Calu3 (cell line): ENCODE results near the gene SS18L1. TPM values are rescaled to one million over a fixed set of nuclear protein-coding genes. Genes with fewer than 3 reads are reported as not detected.
A peak's percentile ranks its signal among the peaks of the same experiment; 100 is the strongest.

Source experiments
- BruUV-seq: library from RNA; stranded (reverse); fragments of 400-500 nt; replicated peaks from 2 replicates; lab custom pipeline; 2021; lab: Mats Ljungman, UMichigan
- CTCF ChIA-PET: fragments of 300-600 bp; sonication (Branson Sonifier 250); formaldehyde crosslinking; loops from one replicate; lab custom pipeline; 2022; ENCODE audit warnings: antibody characterized with exemption; lab: Charles Lee
- DNase-seq: peaks from one replicate; pipeline ENCODE4 v3.0.0; 2022
- H3K27ac Mint-ChIP-seq: one replicate; pipeline ENCODE4 v1.8.0; 2022; ENCODE audit warnings: mixed read lengths; ENCODE audit not compliant: unreplicated experiment
- H3K27me3 Mint-ChIP-seq: one replicate; pipeline ENCODE4 v1.8.0; 2022; ENCODE audit warnings: mixed read lengths; ENCODE audit not compliant: unreplicated experiment
- H3K36me3 Mint-ChIP-seq: one replicate; pipeline ENCODE4 v1.8.0; 2022; ENCODE audit warnings: mild to moderate bottlenecking, moderate library complexity, mixed read lengths; ENCODE audit not compliant: insufficient read depth, unreplicated experiment
- H3K4me1 Mint-ChIP-seq: one replicate; pipeline ENCODE4 v1.8.0; 2022; ENCODE audit warnings: mild to moderate bottlenecking, low read depth, mixed read lengths; ENCODE audit not compliant: unreplicated experiment
- H3K4me3 Mint-ChIP-seq: one replicate; pipeline ENCODE4 v1.8.0; 2022; ENCODE audit warnings: mild to moderate bottlenecking, low read depth, moderate library complexity, mixed read lengths; ENCODE audit not compliant: unreplicated experiment
- H3K9me3 Mint-ChIP-seq: one replicate; pipeline ENCODE4 v1.8.0; 2022; ENCODE audit warnings: low read depth, mixed read lengths; ENCODE audit not compliant: unreplicated experiment
- CTCF ChIP-seq: fragments of 200-600 bp; IDR thresholded peaks from one replicate; pipeline ENCODE4 v1.8.0; 2022; ENCODE audit warnings: antibody characterized with exemption; ENCODE audit not compliant: unreplicated experiment
- intact Hi-C: fragments of 100-400 bp; cut with micrococcal nuclease; formaldehyde crosslinking; loops from one replicate; pipeline ENCODE4 v1.10.0; 2022; ENCODE audit not compliant: unreplicated experiment
- total RNA-seq: library from RNA; stranded (reverse); gene quantifications from 2 replicates; pipeline ENCODE4 v1.2.3, GENCODE V29; 2022

SS18L1 gene
- total RNA-seq, 1 experiment from 2014 or later = 47.4 TPM

- Mint-ChIP-seq H3K9me3 (no peaks in the 10 kb centered on the region), H3K4me3 (no peak overlapping the region), H3K27me3 (peaks cover 55% of the 10 kb centered on the region), H3K27ac (no peak overlapping the region), H3K4me1 (peaks cover 10% of the 10 kb centered on the region), H3K36me3 (peaks cover 47% of the 10 kb centered on the region)
- no TSS peak for BruUV-seq
- TF ChIP-seq CTCF = no peak
- CTCF ChIA-PET = interaction anchor here (0.6 to 1.1 kb wide), 2 partner anchors 23 to 59 kb away, joined by 3 to 5 read pairs; no protein-coding TSS in a partner anchor
- intact Hi-C loops = no loop called here
- DNase-seq = no peak
These were observed 24.5 kb upstream of the SS18L1 start for GRCh38 chr20:62119115-62119514.

- Mint-ChIP-seq H3K27ac (no peak overlapping the region), H3K4me3 (no peak overlapping the region), H3K36me3 (peaks cover 53% of the 10 kb centered on the region), H3K9me3 (no peaks in the 10 kb centered on the region), H3K27me3 (peaks cover 55% of the 10 kb centered on the region), H3K4me1 (peaks cover 16% of the 10 kb centered on the region)
- no TSS peak for BruUV-seq
- no peak for TF ChIP-seq CTCF
- intact Hi-C loops = loop anchor here (5.0 kb wide), 2 partner anchors 52 to 107 kb away; partner anchors contain the start of gene TAF4
- CTCF ChIA-PET = interaction anchor here (0.6 to 1.1 kb wide), 2 partner anchors 22 to 58 kb away, joined by 3 to 5 read pairs; no protein-coding TSS in a partner anchor
- no peak for DNase-seq
These were observed 23.8 kb upstream of the SS18L1 start for GRCh38 chr20:62119591-62120364.

- Mint-ChIP-seq H3K27me3 (peaks cover 54% of the 10 kb centered on the region), H3K9me3 (no peaks in the 10 kb centered on the region), H3K4me3 (no peak overlapping the region), H3K27ac (no peak overlapping the region), H3K36me3 (peaks cover 59% of the 10 kb centered on the region), H3K4me1 (peaks cover 16% of the 10 kb centered on the region)
- CTCF ChIA-PET = interaction anchor here (1.1 kb wide), 1 partner anchor 22 kb away, joined by 3 read pairs; no protein-coding TSS in a partner anchor
- intact Hi-C loops = loop anchor here (5.0 kb wide), 2 partner anchors 53 to 108 kb away; partner anchors contain the start of gene TAF4
- TF ChIP-seq CTCF = no peak
- BruUV-seq = no TSS peak
- no peak for DNase-seq
These were observed 23.2 kb upstream of the SS18L1 start for GRCh38 chr20:62120365-62120762.

GRCh38 chr20:62120990-62121775 is 22.4 kb upstream of the SS18L1 start:
- Mint-ChIP-seq H3K4me3 (peak overlapping the region; percentile 81), H3K27ac (peak overlapping the region; percentile 82), H3K9me3 (no peaks in the 10 kb centered on the region), H3K36me3 (peaks cover 66% of the 10 kb centered on the region), H3K4me1 (peaks cover 16% of the 10 kb centered on the region), H3K27me3 (peaks cover 46% of the 10 kb centered on the region)
- TSS peak; percentile 80 for BruUV-seq
- CTCF ChIA-PET = interaction anchor here (0.6 to 1.5 kb wide), 6 partner anchors 8 to 110 kb away, joined by 3 to 8 read pairs (median 5); no protein-coding TSS in a partner anchor
- intact Hi-C loops = loop anchor here (5.0 kb wide), 2 partner anchors 54 to 109 kb away; partner anchors contain the start of gene TAF4
- DNase-seq = no peak
- TF ChIP-seq CTCF = no peak
